Frontal cortex (tissue), 4 donors: Measurements from ENCODE around the gene NAPG. TPM values are rescaled to one million over a fixed set of nuclear protein-coding genes. Genes with fewer than 3 reads are reported as not detected.
"Not testable (repeated sequence)": the region's sequence is repeated elsewhere in the genome, so short reads cannot be mapped to it uniquely, and the experiment has no call there.

ENCODE experiments used
- DNase-seq, 2 donors: peaks; one replicate each; pipeline ENCODE4 v3.0.0; 2012; ENCODE audit warnings: low spot score in 2 of 2
- FAIRE-seq: peaks from 2 replicates; lab custom pipeline; 2012; peaks lifted over from hg19 to GRCh38; lab: Jason Lieb, UNC
- total RNA-seq: library from RNA; depleted of rRNA; stranded (reverse); fragments of >200 nt; gene quantifications from one replicate; pipeline ENCODE4 v1.2.3, GENCODE V29; 2014
- donor health status: control.
- donor health status: control.
- donor health status: control.

Gene NAPG
- 107 TPM for total RNA-seq

DNA sequence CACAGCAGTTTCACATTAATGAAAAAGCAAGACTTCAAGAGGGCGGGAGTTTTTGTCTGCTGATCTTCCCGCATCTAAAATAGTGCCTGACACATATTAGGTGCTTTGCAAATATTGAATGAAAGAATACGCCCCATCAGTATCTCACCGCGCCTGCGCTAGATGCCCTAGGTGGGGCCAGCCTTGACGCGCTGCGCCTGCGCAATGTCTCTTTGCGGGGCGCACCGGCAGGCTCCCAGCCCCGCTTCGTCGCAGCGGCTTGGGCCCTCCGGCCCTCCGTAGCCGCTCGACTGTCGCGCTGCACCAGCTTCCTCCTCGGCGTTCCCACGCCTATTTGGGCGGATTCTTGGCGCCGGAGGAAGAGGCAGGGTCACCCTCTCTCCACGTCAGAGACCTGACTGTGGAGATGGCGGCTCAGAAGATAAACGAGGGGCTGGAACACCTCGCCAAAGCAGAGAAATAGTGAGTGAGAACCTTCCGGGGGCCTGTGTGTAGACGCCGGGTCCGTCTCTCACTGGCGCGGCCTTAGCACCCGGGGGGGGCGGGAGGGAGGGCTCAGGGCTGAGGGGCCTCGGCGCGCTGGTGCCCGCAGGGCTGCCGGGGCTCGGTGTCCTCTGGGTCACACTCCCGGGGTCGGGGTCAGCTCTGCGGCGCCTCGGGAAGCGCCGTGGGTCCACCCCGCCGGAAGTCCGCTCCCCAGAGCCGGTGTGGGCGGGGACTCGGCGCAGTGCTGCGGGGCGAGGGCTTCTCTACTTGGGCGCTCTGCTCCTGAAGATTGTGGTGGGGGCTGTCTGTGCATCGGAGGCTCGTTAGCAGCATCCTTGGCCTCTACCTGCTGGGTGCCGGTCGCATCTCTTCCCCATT, at the start of gene NAPG:
TSS of gene NAPG (plus strand) at position 331 of the 864 bp plus-strand sequence. CDS start at position 407, 76 bp downstream.
- peak; percentile 85 to 86 for DNase-seq
- FAIRE-seq = no peak

- FAIRE-seq (no peak), DNase-seq (no peak)
Observed at GRCh38 chr18:10476338-10476791, 49.5 kb upstream of the NAPG start.

DNA sequence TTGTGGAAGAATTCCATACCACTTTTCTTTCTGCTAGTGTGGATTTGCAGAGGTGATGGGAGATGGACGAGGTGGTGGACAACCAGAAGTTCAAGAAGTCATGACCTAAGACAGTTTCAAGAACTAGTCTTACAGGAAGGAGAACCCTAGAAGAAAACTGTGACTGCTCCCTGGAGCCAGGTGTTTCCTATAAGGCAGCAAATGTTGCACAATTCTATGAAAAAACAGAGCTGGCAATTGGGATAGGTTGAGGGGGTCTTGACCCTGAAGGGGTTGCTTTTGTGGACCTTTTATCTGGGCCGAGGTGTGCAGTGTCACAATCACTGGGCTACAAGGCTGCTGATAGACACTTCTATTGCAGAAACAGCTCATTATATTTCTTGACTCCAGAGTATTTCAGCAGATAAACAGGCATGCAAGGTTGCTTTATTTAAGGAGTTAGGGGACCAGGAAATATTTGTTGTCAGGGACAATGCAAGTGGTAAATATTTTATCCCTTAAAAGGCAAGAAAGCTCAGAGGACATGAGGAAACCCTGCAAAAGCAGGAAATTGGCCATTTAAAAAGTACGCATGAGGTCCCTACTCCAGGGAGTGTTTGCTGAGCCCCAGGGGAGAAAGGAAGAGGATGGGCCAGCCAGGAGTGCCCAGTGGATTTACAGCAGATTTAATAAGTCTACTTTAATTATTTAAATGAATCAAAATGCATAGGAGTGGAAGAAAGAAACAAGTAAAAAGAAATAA, 48.5 kb upstream of the NAPG start:
- no peak for FAIRE-seq

GRCh38 chr18:10477863-10478260, 48.0 kb upstream of the NAPG start:
- FAIRE-seq = no peak
- DNase-seq = no peak

More for the DNA sequence above, 48.5 kb upstream of the NAPG start:
- DNase-seq = no peak

DNA sequence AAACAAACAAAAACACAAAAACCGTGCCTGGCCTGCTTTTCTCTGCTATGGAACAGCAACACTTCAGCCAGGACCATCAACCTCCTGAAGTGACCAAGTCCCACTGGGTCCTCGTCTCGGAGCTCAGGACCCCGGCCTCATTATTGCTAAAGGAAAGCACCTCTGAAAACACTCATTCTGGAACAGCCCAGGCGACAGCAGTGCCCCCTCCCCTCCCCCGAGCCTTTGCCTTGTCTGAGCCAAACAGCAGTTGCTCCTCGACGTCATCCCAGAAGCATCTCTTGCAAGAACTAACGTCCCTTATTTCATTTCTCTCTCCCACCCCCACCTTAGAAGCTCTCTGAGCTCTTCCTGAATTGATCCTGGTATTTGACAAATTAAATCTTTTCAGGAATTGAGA, 44.0 kb upstream of the NAPG start:
- no peak for FAIRE-seq
- DNase-seq = no peak

DNA sequence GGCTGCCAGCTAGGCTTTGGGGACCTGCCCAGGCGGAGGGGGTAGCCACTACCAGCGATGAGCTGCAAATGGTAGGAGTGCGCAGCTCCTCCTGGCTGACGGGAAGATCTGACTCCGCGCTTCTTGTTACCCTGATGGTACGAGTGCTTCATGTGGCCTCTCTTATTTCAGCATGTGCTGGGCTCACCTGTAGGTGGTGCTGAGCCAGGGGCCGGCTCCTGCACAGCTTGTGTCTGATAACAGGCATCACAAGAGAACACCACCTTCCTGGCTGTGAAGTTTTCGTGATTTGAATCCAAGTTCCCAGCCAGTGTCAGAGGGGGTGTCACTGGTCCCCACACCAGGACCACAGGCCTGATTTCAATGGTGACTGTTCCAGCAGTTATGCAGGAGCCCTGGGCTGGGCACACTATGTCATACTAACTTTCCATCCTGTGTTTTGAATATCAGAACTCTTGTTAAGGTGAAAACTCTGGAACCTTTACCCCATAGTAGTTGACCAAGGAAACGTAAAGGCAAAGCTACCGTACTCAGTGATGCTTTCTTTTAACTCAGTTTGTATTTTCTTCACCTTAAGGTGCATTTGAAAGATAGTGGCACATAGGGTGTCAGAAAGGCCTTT, 43.4 kb upstream of the NAPG start:
- FAIRE-seq = no peak
- no peak for DNase-seq

DNA sequence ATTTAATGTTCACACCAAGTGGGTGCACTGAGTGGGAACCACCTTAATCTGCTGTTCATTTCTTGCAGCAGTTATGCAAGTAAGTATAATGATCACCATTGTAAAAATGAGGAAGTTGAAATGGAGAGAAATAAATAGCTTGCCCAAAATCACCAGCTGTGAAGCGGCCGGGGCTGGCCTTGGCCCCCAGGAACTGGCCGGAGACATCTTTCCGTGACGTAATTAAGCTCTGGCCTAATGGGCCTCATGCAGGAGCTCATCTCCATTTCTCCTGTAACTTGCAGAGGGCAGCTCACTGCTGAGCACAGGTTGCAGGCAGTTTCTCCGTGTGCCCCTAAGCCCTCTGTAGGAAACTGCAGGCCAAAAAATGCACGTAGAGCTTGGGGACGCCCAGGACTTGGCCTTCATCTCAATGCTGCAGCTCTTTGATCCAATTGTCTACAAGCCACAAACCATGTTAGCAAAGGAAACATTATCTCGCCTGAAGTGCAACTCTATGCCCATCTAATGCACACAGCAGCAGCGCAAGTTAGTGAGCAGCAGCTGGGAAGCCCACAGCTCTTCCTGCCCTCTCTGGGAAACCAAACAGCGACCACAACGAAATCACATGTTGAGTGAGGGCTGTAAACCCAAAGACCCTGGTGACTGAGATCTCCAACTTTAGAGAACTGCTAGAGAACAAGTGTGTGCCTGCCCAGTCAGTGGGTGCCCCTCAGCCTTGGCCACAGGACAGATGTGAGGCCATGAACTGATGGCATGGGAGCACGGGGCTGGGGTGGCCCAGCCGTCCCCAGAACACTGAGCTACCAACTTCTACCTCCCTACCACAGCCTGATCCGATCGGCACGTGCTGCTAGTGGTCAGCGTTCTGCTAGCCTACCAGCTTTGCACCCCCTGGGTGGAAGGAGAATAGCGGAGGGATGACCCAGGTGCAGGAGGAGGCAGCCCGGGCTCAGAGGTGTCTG, 42.6 kb upstream of the NAPG start:
- DNase-seq (no peak), FAIRE-seq (no peak)

GRCh38 chr18:10485475-10485874, 40.4 kb upstream of the NAPG start:
- DNase-seq (no peak), FAIRE-seq (no peak)

GRCh38 chr18:10486362-10486761, 39.5 kb upstream of the NAPG start:
- DNase-seq (no peak), FAIRE-seq (no peak)

- DNase-seq = no peak
- FAIRE-seq = no peak
Observed at GRCh38 chr18:10487154-10487553, 38.7 kb upstream of the NAPG start.

DNA sequence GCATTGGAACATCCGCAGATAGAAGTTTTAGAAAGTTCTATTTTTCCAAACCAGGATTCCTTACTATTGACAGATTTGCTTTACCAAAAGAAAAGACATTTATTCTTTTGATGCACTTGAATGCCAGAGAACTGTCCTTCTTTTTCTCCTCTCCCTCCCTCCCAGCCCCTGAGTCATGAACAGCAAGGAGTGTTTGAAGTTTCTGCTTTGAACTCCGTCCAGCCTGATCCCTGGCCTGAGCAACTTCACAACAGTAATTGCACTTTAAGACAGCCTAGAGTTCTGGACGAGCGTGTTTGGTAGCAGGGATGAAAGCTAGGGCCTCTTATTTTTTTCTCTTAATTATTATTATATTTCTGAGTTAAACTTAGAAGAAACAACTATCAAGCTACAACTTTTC, 37.8 kb upstream of the NAPG start:
- DNase-seq (no peak), FAIRE-seq (no peak)

DNA sequence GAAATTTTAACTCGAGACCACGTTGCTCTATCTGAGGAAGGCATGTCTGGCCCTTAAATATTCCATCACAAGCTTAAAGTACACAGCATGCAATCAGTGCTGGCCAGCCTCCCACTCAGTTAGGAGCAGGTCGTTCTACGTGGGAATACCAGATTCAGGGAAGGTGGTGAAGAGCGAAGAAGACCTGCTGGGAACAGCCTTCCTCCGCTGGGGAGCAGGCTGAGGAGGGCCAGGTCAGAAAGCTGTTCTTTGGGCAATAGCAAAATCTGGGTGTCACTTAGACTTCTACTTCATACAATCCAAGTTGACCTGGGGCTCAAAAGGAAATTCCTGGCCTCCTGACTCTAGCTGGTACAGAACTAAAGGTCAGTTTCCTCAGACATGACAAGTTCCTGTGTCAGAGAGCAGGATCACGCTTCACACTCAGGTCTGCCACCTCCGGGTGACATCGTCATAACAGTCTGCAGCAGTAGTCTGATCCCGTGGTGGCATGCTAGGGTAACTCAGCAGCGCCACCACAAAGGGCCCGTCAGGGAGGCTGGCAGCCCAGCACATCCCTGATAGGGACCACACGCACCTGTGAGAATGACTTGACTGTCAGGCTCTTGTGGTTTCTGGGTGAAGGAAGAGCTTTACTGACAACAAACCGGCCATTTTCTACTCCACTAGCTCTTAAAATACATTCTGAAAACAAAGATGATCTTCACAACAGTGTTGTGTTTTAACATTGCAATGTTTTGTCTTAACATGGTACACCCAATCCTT, 35.2 kb upstream of the NAPG start:
- DNase-seq (peak in 1 of 2 donors; percentile 32), FAIRE-seq (no peak)

GRCh38 chr18:10495936-10496335, 29.9 kb upstream of the NAPG start:
- no peak for DNase-seq
- peak; percentile 8 for FAIRE-seq

GRCh38 chr18:10497206-10497749, 28.5 kb upstream of the NAPG start:
- FAIRE-seq = no peak
- DNase-seq = no peak

DNA sequence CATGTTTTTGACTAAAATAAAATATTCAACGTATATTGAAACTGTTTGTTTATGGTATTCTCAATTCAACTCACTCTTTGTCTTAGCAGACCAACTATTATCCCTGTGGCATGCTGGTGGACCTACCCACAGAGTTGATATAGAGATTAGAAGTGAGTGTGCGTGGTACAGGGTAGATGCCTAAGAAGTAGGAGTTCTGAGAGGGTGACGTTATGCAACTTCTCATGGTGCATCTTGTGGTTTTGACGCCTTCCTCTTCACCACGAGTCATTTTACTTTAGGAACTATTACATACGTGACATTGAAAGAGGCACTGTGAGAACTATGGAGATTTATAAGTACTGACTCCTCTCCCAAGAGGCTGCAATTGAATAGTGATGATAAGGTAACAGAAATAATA, 26.6 kb upstream of the NAPG start:
- FAIRE-seq (no peak), DNase-seq (no peak)

- no peak for FAIRE-seq
- no peak for DNase-seq
Observed at GRCh38 chr18:10500038-10500437, 25.8 kb upstream of the NAPG start.

DNA sequence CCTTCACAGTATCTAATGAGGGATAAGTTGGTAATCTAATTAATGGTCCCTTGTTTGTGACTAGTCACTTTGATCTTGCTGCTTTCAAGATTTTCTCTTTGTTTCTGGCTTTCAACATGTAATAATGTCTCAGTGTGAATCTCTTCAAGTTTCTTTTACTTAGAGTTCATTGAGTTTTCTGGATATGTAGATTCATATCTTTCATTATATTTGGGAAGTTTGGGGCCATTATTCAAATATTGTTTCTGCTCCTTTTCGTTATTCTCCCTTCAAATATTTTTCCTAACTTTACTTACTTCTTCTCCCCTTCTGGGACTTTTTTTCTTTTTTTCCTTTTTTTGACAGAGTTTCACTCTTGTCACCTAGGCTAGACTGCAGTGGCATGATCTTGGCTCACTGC, 21.1 kb upstream of the NAPG start:
- no peak for FAIRE-seq
- DNase-seq = no peak

DNA sequence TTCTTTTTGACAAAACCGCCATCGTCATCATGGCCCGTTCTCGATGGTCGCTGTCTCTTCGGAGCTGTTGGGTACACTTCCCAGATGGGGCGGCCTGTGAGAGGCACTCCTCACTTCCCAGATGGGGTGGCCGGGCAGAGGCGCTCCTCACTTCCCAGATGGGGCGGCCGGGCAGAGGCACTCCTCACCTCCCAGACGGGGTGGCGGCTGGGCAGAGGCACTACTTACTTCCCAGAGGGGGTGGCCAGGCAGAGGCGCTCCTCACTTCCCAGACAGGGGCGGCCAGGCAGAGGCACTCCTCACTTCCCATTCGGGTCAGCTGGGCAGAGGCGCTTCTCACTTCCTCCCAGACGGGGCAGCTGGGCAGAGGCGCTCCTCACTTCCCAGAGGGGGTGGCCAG, 19.9 kb upstream of the NAPG start:
- not testable (repeated sequence) for DNase-seq, FAIRE-seq
